GM18499 (cell line): Measurements from ENCODE around the gene EMX1.

ENCODE experiments used
- ATAC-seq: cut with Tn5 transposase; IDR thresholded peaks from one replicate; pipeline ENCODE4 v1.9.1; 2021; ENCODE audit warnings: moderate number of reproducible peaks; ENCODE audit not compliant: insufficient read depth, unreplicated experiment

The EMX1 gene

DNA sequence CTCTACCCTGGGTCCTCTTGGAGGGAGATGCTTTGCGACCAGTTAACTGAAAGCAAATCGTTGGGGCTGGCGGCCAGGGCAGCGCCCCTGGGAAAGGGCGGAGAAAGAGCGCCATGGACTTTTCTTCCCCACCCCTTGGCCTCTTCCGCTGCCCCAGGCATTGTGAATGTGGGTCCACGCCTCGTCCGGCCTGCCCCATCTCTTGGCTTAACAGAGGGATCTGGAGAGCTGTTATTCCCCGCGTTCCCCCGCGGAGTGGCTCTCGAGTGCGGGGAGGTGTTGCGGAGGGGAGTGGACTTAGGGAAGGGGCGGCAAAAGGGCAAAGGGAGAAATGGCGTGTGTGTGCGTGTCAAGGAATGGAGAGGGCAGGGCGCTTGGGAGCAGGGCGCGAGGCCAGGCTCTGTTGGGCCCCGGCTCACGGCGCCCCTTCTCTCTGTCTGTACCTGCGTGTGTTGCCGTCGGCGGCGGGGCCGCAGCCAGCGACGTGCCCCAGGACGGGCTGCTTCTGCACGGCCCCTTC is 6.6 kb downstream of the EMX1 start:
- no peak for ATAC-seq

DNA sequence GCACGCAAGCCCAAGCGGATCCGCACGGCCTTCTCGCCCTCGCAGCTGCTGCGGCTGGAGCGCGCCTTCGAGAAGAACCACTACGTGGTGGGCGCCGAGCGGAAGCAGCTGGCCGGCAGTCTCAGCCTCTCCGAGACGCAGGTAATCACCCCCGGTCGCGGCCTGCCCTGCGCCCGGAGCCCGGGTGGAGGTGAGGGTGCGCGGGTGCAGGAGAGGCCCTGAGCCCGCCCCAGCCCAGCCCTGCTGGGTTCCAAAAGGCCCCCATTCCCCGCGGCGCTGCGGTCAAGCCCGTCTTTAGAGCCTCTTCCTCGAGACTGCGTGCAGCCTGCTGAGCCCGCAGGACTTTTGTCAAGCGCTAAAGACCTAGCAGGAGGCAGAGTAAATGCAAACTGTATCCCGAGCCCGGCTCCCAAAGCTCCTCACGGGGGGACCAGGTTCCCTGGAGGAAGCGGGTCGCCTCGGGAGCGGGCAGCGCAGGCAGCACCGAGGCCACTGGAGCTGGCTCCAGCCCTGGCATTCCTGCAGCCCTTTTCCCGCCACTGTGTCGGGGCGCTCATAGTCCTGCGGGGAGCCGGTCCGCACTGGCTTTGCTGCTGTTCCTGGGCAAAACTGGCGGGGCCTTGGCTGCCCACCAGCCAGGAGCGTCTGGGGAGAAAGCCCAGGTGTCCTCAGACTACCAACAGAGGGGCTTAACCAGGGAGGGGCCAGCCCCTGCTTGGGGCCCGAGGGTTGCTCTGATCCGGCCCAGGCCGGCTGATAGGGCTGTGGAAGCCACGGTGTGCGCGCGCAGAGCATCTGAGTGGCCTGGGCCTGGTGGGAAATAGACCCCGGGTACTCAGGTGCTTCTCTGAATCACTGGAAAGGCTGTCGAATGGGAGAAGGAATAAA is 7.3 kb downstream of the EMX1 start:
- ATAC-seq: no peak

- no peak for ATAC-seq
Measured at GRCh38 chr2:72925328-72925943, 8.1 kb downstream of the EMX1 start.

- no peak for ATAC-seq
Measured at GRCh38 chr2:72926368-72926767, 9.0 kb downstream of the EMX1 start.

DNA sequence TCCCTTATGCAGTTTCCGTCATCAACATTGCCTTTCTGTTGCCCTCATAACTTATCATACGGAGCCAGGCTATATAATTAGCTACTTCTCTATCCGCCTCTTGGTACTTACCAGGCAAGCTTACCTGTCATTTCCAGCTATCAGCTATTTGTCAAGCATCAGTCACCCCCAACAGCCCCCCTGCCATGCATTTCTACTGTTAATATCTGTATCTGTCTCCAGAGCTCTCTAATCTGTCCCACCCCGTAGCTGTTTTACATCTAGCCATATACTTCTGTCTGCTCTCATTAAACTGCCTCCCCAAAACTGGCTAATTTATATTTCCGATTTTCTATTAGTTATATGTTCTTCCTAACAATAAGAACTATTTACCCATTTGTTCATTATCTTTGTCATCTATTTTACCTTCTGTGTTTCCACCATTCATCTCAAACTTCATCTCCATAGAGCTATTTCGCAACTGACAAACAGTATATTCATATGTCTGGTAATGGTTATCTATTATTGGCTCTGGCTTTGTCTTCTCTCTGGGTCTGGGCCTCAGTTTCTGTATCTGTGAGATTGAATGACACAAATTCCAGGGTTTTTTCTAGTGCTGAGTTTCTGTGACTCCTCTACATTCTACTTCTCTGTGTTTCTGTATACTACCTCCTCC is 9.6 kb downstream of the EMX1 start:
- no peak for ATAC-seq

- no peak for ATAC-seq
Measured at GRCh38 chr2:72927619-72928550, 10.6 kb downstream of the EMX1 start.

GRCh38 chr2:72929010-72929409 is 11.7 kb downstream of the EMX1 start:
- ATAC-seq: no peak

DNA sequence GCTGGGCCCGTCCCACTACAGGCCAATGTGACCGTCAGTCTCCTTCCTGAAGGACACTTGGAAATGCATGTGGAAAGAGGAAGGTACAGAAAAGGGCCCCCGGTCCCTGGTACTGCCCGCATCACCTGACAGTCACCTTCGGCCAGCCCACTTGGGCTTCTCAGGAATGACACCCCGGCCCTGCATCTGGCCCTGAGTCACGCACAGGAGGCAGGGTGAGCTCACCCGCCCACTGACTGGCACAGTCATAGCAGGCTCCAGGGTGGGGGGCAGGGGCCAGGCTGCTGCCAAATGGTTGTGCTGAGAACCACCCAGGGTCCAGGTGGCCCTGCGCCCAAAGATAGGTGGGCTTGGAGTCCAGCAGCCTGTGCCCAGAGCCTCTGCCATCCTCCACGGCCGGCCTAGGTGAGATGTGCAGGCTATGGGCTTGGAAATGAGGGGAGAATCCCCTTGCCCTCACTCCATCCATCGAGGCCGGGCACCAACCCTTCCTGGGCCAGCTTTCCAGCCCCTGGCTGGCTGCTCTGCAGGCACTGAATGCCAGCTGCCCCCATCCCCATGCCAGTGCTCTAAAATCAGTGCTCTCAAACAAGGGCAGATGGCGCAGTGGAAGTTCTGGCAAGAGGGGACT is 14.1 kb downstream of the EMX1 start:
- no peak for ATAC-seq

GRCh38 chr2:72932045-72932740 is 14.9 kb downstream of the EMX1 start:
- no peak for ATAC-seq

- ATAC-seq: no peak
Measured at GRCh38 chr2:72932805-72933204, 15.5 kb downstream of the EMX1 start.

DNA sequence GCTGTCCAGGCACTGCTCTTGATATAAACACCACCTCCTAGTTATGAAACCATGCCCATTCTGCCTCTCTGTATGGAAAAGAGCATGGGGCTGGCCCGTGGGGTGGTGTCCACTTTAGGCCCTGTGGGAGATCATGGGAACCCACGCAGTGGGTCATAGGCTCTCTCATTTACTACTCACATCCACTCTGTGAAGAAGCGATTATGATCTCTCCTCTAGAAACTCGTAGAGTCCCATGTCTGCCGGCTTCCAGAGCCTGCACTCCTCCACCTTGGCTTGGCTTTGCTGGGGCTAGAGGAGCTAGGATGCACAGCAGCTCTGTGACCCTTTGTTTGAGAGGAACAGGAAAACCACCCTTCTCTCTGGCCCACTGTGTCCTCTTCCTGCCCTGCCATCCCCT is 15.9 kb downstream of the EMX1 start:
- ATAC-seq: no peak

- ATAC-seq: no peak
Measured at GRCh38 chr2:72933646-72934151, 16.4 kb downstream of the EMX1 start.

- no peak for ATAC-seq
Measured at GRCh38 chr2:72934683-72935610, 17.6 kb downstream of the EMX1 start.

DNA sequence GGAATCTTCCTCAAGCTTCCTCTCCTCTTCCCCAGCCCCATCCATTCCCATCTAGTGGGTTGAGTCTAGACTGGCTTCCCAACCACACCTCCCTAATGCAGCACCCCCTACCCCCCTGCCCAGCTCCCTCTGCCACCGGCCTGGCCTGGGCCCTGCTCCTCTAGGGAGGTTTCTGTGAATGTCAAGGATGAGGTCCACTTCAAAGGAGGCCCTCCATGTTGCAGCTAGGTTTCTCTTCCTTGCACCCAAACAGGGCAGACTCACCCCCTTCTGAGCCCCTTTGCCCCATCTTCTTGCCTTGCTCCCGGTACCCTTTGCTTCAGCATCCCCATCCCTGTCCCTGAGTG is 18.3 kb downstream of the EMX1 start:
- ATAC-seq: no peak

- ATAC-seq: no peak
Measured at GRCh38 chr2:72936660-72937355, 19.5 kb downstream of the EMX1 start.

GRCh38 chr2:72937356-72937669 is 20.0 kb downstream of the EMX1 start:
- no peak for ATAC-seq

DNA sequence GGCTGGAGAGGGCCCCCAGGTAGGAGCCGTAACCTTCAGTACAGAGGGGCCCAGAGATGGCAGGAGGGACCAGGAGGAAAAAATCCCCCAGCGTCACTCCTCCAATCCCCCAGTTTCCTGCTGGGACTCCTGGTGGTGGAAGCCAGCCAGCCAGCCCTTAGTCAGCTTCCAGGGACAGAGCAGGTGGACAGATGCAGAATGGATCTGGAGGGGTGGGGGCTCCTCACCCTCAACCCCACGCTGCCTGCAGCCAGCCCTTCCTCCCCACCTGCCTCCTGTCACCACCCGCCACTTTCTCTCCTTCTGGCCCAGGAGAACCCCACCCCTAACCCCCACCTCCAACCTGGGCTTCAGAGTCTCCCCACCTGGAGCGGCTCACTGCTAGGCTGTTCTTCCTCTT is 21.1 kb downstream of the EMX1 start:
- no peak for ATAC-seq
